ENCODE results near the gene KIF26B.

Gene KIF26B

GRCh38 chr1:245290836-245291235 is 136.1 kb downstream of the KIF26B start:
- Histone ChIP-seq H2AFZ (ENCODE audit: low read length) (no peak overlapping the region), H4K20me1 (ENCODE audit: insufficient read depth, low read length, poor library complexity, severe bottlenecking) (no peaks in the 10 kb centered on the region), H3K36me3 (ENCODE audit: insufficient read depth, low read length) (no peaks in the 10 kb centered on the region), H3K9ac (ENCODE audit: low read depth, low read length, poor library complexity, severe bottlenecking) (no peak overlapping the region), H3K9me3 (ENCODE audit: insufficient read depth, low read depth, low read length) (no peaks in the 10 kb centered on the region), H3K4me1 (ENCODE audit: insufficient read depth, low read length, poor library complexity, severe bottlenecking) (no peaks in the 10 kb centered on the region), H3K4me3 (ENCODE audit: low read length, poor library complexity, severe bottlenecking) (no peak overlapping the region), H3K27me3 (ENCODE audit: insufficient read depth, low read length, poor library complexity, severe bottlenecking) (peaks cover 59% of the 10 kb centered on the region), H3K79me2 (ENCODE audit: insufficient read depth, low read length) (no peaks in the 10 kb centered on the region), H3K9me2 (replicated peaks; ENCODE audit: low read depth, low read length) (no peaks in the 10 kb centered on the region), H3K4me2 (ENCODE audit: low read depth, low read length, poor library complexity, severe bottlenecking) (no peak overlapping the region), H3F3A (ENCODE audit: low read depth) (no peaks in the 10 kb centered on the region)
- no peak for TF ChIP-seq EZH2phosphoT487 (IDR thresholded peaks at IDR 0.05; ENCODE audit: borderline replicate concordance)
- TF ChIP-seq CTCF (conservative IDR thresholded peaks at IDR 0.05; ENCODE audit: low read length): no peak

- H3K9me3 ChIP-seq (ENCODE audit: insufficient read depth, low read depth, low read length): no peaks in the 10 kb centered on the region
- no peaks in the 10 kb centered on the region for H3K36me3 ChIP-seq (ENCODE audit: insufficient read depth, low read length)
- no peaks in the 10 kb centered on the region for H3K9me2 ChIP-seq (replicated peaks; ENCODE audit: low read depth, low read length)
- H3K9ac ChIP-seq (ENCODE audit: low read depth, low read length, poor library complexity, severe bottlenecking): no peak overlapping the region
- no peak overlapping the region for H2AFZ ChIP-seq (ENCODE audit: low read length)
- no peaks in the 10 kb centered on the region for H4K20me1 ChIP-seq (ENCODE audit: insufficient read depth, low read length, poor library complexity, severe bottlenecking)
- H3F3A ChIP-seq (ENCODE audit: low read depth): no peaks in the 10 kb centered on the region
- H3K4me1 ChIP-seq (ENCODE audit: insufficient read depth, low read length, poor library complexity, severe bottlenecking): no peaks in the 10 kb centered on the region
- no peak overlapping the region for H3K4me3 ChIP-seq (ENCODE audit: low read length, poor library complexity, severe bottlenecking)
- H3K27me3 ChIP-seq (ENCODE audit: insufficient read depth, low read length, poor library complexity, severe bottlenecking): peaks cover 64% of the 10 kb centered on the region
- H3K79me2 ChIP-seq (ENCODE audit: insufficient read depth, low read length): no peaks in the 10 kb centered on the region
- no peak for TF ChIP-seq EZH2phosphoT487 (IDR thresholded peaks at IDR 0.05; ENCODE audit: borderline replicate concordance)
- TF ChIP-seq CTCF (conservative IDR thresholded peaks at IDR 0.05; ENCODE audit: low read length): no peak
- H3K4me2 ChIP-seq (ENCODE audit: low read depth, low read length, poor library complexity, severe bottlenecking): no peak overlapping the region
These were observed 136.6 kb downstream of the KIF26B start for GRCh38 chr1:245291351-245291750.

GRCh38 chr1:245292141-245292540 is 137.4 kb downstream of the KIF26B start:
- Histone ChIP-seq H3K4me2 (ENCODE audit: low read depth, low read length, poor library complexity, severe bottlenecking) (no peak overlapping the region), H3K36me3 (ENCODE audit: insufficient read depth, low read length) (no peaks in the 10 kb centered on the region), H3K9me3 (ENCODE audit: insufficient read depth, low read depth, low read length) (no peaks in the 10 kb centered on the region), H2AFZ (ENCODE audit: low read length) (no peak overlapping the region), H3K9me2 (replicated peaks; ENCODE audit: low read depth, low read length) (no peaks in the 10 kb centered on the region), H3F3A (ENCODE audit: low read depth) (no peaks in the 10 kb centered on the region), H3K9ac (ENCODE audit: low read depth, low read length, poor library complexity, severe bottlenecking) (no peak overlapping the region), H4K20me1 (ENCODE audit: insufficient read depth, low read length, poor library complexity, severe bottlenecking) (no peaks in the 10 kb centered on the region), H3K79me2 (ENCODE audit: insufficient read depth, low read length) (no peaks in the 10 kb centered on the region), H3K4me1 (ENCODE audit: insufficient read depth, low read length, poor library complexity, severe bottlenecking) (no peaks in the 10 kb centered on the region), H3K27me3 (ENCODE audit: insufficient read depth, low read length, poor library complexity, severe bottlenecking) (peaks cover 70% of the 10 kb centered on the region), H3K4me3 (ENCODE audit: low read length, poor library complexity, severe bottlenecking) (no peak overlapping the region)
- TF ChIP-seq CTCF (conservative IDR thresholded peaks at IDR 0.05; ENCODE audit: low read length) (no peak), EZH2phosphoT487 (IDR thresholded peaks at IDR 0.05; ENCODE audit: borderline replicate concordance) (no peak)

Data from Loucy (cell line).